ENCODE results near the gene SERPINB2.
"Not testable (repeated sequence)": the region's sequence is repeated elsewhere in the genome, so short reads cannot be mapped to it uniquely, and the experiment has no call there.

Gene SERPINB2

GRCh38 chr18:63889626-63890025 lies 2.1 kb downstream of the SERPINB2 start:
- DNase-seq (ENCODE audit: low read depth in 2 of 2): no peak

GRCh38 chr18:63890237-63890949 lies 2.9 kb downstream of the SERPINB2 start:
- no peak for DNase-seq (ENCODE audit: low read depth in 2 of 2)

GRCh38 chr18:63890950-63891304 lies 3.4 kb downstream of the SERPINB2 start:
- no peak for DNase-seq (ENCODE audit: low read depth in 2 of 2)

GRCh38 chr18:63892566-63892965 lies 5.1 kb downstream of the SERPINB2 start:
- no peak for DNase-seq (ENCODE audit: low read depth in 2 of 2)

GRCh38 chr18:63894106-63894772 lies 6.7 kb downstream of the SERPINB2 start:
- no peak for DNase-seq (ENCODE audit: low read depth in 2 of 2)

- DNase-seq (ENCODE audit: low read depth in 2 of 2): no peak
These were observed 7.7 kb downstream of the SERPINB2 start for GRCh38 chr18:63895190-63895589.

- DNase-seq (ENCODE audit: low read depth in 2 of 2): no peak
These were observed 9.6 kb downstream of the SERPINB2 start for GRCh38 chr18:63897072-63897471.

GRCh38 chr18:63899206-63899605 lies 11.7 kb downstream of the SERPINB2 start:
- DNase-seq (ENCODE audit: low read depth in 2 of 2): no peak

- DNase-seq (ENCODE audit: low read depth in 2 of 2): no peak
These were observed 16.5 kb downstream of the SERPINB2 start for GRCh38 chr18:63903851-63904570.

- DNase-seq (ENCODE audit: low read depth in 2 of 2): no peak
These were observed 17.2 kb downstream of the SERPINB2 start for GRCh38 chr18:63904694-63905093.

- DNase-seq (ENCODE audit: low read depth in 2 of 2): no peak
These were observed 17.9 kb downstream of the SERPINB2 start for GRCh38 chr18:63905361-63905760.

- no peak for DNase-seq (ENCODE audit: low read depth in 2 of 2)
These were observed 18.6 kb downstream of the SERPINB2 start for GRCh38 chr18:63906056-63906455.

GRCh38 chr18:63907664-63908063 lies 20.2 kb downstream of the SERPINB2 start, which contains the start of gene SERPINB10:
TSS of gene SERPINB10 (plus strand) at chr18:63907958. CDS start at chr18:63915511, 7,553 bp downstream.
- no peak for DNase-seq (ENCODE audit: low read depth in 2 of 2)

- DNase-seq (ENCODE audit: low read depth in 2 of 2): no peak
These were observed 21.4 kb downstream of the SERPINB2 start for GRCh38 chr18:63908858-63909257.

- no peak for DNase-seq (ENCODE audit: low read depth in 2 of 2)
These were observed 22.4 kb downstream of the SERPINB2 start for GRCh38 chr18:63909870-63910269.

GRCh38 chr18:63917817-63918216 lies 30.3 kb downstream of the SERPINB2 start:
- no peak for DNase-seq (ENCODE audit: low read depth in 2 of 2)

- DNase-seq (ENCODE audit: low read depth in 2 of 2): no peak
These were observed 34.5 kb downstream of the SERPINB2 start for GRCh38 chr18:63922049-63922448.

- DNase-seq (ENCODE audit: low read depth in 2 of 2): no peak
These were observed 37.0 kb downstream of the SERPINB2 start for GRCh38 chr18:63924551-63924950.

GRCh38 chr18:63928331-63928730 lies 40.8 kb downstream of the SERPINB2 start:
- DNase-seq (ENCODE audit: low read depth in 2 of 2): no peak

- DNase-seq (ENCODE audit: low read depth in 2 of 2): not testable (repeated sequence)
These were observed 41.9 kb downstream of the SERPINB2 start for GRCh38 chr18:63929369-63929768.

- DNase-seq (ENCODE audit: low read depth in 2 of 2): no peak
These were observed 43.4 kb downstream of the SERPINB2 start for GRCh38 chr18:63930773-63931354.
